GM10847 (cell line): ENCODE results near the gene CARD10.

Experiments
- POLR2A ChIP-seq: IDR thresholded peaks from 2 replicates; pipeline ENCODE4 v1.6.1; 2011; ENCODE audit not compliant: insufficient read length; ENCODE audit errors: extremely low read depth

CARD10 gene

GRCh38 chr22:37455896-37456295, 63.3 kb downstream of the CARD10 start:
- no peak for TF ChIP-seq POLR2A

- no peak for TF ChIP-seq POLR2A
Measured at GRCh38 chr22:37454857-37455686, 64.1 kb downstream of the CARD10 start.

- no peak for TF ChIP-seq POLR2A
Measured at GRCh38 chr22:37453696-37454095, 65.5 kb downstream of the CARD10 start.

GRCh38 chr22:37451218-37451617, 68.0 kb downstream of the CARD10 start:
- TF ChIP-seq POLR2A: no peak

- no peak for TF ChIP-seq POLR2A
Measured at GRCh38 chr22:37449331-37450001, 69.7 kb downstream of the CARD10 start.

GRCh38 chr22:37448516-37449127, 70.6 kb downstream of the CARD10 start:
- TF ChIP-seq POLR2A: no peak

GRCh38 chr22:37445501-37445900, 73.7 kb downstream of the CARD10 start:
- no peak for TF ChIP-seq POLR2A

GRCh38 chr22:37443977-37444376, 75.2 kb downstream of the CARD10 start:
- TF ChIP-seq POLR2A: no peak

- TF ChIP-seq POLR2A: no peak
Measured at GRCh38 chr22:37443086-37443485, 76.1 kb downstream of the CARD10 start.

GRCh38 chr22:37442537-37442936, 76.7 kb downstream of the CARD10 start:
- TF ChIP-seq POLR2A: no peak

GRCh38 chr22:37442135-37442534, 77.1 kb downstream of the CARD10 start:
- no peak for TF ChIP-seq POLR2A

GRCh38 chr22:37440875-37441274, 78.3 kb downstream of the CARD10 start:
- TF ChIP-seq POLR2A: no peak
